Measurements from ENCODE around the gene NGRN.

The NGRN gene, protein sequence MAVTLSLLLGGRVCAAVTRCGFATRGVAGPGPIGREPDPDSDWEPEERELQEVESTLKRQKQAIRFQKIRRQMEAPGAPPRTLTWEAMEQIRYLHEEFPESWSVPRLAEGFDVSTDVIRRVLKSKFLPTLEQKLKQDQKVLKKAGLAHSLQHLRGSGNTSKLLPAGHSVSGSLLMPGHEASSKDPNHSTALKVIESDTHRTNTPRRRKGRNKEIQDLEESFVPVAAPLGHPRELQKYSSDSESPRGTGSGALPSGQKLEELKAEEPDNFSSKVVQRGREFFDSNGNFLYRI

GRCh38 chr15:90265271-90266060 lies at the start of gene NGRN:
Gene NGRN (plus strand): TSS chr15:90265672. CDS start chr15:90265713, 41 bp downstream.
- peak; percentile 57 to 97 (median 89) for DNase-seq

- no peak for DNase-seq
Observed at GRCh38 chr15:90217671-90218394, 47.6 kb upstream of the NGRN start.

DNA sequence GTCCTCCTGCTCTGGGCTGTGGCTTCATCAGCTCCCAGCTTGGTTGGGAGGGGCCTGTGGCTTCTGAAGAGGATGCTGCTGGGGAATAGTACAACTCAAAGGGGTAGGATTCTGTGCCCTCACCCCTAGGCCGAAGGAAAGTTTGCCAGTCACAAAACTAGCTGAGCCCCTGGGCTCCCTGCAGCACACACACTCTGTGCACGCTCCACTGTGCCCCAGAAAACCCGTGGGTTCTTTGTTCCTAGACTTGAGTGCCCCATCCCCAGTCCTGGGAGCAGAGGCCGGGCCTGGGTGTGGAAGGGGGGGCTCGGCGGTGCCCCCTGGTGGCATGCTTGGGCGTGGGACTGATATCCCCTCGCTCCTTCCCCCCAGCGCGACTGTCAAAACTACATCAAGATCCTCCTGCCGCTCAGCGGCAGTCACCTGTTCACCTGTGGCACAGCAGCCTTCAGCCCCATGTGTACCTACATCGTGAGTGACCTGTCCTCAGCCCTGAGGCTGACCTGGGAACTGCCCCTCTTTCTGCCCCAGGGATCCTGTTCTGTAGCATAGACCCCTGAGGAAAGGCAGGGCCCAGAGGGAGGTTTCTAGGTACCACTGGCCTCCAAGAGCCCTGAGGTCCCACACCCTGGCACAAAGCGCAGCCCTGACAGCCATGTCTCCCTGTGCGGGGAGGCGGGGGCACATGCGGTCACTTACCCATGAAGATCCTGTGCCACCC lies 45.9 kb upstream of the NGRN start:
- DNase-seq: peak in 5 of 58 donors; percentile 9 to 35 (median 18)

- peak in 55 of 58 donors; percentile 20 to 86 (median 69) for DNase-seq
Observed at GRCh38 chr15:90221246-90221900, 44.1 kb upstream of the NGRN start.

GRCh38 chr15:90222547-90222946 lies 42.9 kb upstream of the NGRN start:
- no peak for DNase-seq

- DNase-seq: no peak
Observed at GRCh38 chr15:90223441-90224165, 41.9 kb upstream of the NGRN start.

DNA sequence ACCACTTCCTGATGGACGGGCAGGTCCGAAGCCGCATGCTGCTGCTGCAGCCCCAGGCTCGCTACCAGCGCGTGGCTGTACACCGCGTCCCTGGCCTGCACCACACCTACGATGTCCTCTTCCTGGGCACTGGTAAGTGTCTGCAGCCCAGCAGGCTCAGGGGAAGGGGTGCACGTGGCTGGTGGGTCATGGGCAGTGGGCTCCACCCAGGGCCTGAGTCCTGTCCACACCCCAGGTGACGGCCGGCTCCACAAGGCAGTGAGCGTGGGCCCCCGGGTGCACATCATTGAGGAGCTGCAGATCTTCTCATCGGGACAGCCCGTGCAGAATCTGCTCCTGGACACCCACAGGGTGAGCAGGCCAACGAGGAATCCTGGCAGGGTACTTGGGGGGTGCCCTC lies 40.4 kb upstream of the NGRN start:
- no peak for DNase-seq

DNA sequence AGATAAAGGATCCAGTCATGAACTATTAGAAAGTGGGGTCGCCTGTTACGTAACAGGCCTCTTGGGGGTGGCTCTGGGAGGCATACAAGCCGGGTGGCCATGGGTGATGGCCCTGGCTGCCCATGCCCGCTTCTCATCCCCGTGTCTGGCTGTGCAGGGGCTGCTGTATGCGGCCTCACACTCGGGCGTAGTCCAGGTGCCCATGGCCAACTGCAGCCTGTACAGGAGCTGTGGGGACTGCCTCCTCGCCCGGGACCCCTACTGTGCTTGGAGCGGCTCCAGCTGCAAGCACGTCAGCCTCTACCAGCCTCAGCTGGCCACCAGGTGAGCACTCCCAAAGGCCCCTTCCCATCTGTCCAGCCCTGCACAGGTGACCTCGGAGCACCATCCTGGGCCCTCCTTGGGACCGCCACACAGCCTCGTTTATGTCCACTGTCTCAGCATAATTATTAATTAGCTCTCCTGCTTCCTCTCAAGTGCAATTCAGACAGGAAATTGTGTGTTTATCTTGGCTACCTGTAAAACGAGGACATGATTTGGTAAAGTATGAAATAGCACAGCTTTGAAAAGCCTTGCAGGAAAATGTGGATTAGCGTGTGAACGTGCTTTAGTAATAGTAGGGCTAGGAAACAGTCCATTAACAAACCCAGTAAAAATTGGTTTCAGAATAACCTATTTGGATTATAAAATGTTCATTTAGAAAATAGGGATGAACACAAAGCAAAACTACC lies 39.8 kb upstream of the NGRN start:
- DNase-seq: no peak

DNA sequence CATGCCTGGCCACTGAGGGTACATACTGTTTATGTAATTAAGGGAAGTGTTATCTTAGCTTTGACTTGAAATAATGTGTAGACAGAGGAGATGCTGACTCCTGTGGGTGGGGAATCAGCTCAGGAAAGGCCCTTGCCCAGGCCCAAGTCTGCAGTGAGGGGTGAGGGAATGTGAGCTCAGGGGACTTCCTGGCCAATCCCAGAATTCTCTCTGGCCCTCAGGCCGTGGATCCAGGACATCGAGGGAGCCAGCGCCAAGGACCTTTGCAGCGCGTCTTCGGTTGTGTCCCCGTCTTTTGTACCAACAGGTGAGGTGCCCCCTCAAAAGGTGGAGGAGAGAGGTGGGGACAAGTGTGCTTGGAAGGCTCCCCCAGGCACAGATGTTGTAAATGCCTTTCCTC lies 38.1 kb upstream of the NGRN start:
- no peak for DNase-seq

DNA sequence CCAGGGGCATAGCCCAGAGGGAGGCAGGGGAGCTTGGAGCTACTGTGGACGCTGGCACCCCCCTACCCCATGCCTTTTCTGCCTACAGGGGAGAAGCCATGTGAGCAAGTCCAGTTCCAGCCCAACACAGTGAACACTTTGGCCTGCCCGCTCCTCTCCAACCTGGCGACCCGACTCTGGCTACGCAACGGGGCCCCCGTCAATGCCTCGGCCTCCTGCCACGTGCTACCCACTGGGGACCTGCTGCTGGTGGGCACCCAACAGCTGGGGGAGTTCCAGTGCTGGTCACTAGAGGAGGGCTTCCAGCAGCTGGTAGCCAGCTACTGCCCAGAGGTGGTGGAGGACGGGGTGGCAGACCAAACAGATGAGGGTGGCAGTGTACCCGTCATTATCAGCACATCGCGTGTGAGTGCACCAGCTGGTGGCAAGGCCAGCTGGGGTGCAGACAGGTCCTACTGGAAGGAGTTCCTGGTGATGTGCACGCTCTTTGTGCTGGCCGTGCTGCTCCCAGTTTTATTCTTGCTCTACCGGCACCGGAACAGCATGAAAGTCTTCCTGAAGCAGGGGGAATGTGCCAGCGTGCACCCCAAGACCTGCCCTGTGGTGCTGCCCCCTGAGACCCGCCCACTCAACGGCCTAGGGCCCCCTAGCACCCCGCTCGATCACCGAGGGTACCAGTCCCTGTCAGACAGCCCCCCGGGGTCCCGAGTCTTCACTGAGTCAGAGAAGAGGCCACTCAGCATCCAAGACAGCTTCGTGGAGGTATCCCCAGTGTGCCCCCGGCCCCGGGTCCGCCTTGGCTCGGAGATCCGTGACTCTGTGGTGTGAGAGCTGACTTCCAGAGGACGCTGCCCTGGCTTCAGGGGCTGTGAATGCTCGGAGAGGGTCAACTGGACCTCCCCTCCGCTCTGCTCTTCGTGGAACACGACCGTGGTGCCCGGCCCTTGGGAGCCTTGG lies 37.4 kb upstream of the NGRN start:
- DNase-seq: no peak

DNA sequence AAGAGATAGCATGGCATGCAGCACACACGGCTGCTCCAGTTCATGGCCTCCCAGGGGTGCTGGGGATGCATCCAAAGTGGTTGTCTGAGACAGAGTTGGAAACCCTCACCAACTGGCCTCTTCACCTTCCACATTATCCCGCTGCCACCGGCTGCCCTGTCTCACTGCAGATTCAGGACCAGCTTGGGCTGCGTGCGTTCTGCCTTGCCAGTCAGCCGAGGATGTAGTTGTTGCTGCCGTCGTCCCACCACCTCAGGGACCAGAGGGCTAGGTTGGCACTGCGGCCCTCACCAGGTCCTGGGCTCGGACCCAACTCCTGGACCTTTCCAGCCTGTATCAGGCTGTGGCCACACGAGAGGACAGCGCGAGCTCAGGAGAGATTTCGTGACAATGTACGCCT lies 36.5 kb upstream of the NGRN start:
- DNase-seq: no peak

- DNase-seq: peak in 40 of 58 donors; percentile 14 to 82 (median 42)
Observed at GRCh38 chr15:90230071-90230494, 35.4 kb upstream of the NGRN start.

GRCh38 chr15:90230610-90231009 lies 34.9 kb upstream of the NGRN start:
- no peak for DNase-seq

- DNase-seq: peak in 1 of 58 donors; percentile 41
Observed at GRCh38 chr15:90231028-90232017, 34.1 kb upstream of the NGRN start.

DNA sequence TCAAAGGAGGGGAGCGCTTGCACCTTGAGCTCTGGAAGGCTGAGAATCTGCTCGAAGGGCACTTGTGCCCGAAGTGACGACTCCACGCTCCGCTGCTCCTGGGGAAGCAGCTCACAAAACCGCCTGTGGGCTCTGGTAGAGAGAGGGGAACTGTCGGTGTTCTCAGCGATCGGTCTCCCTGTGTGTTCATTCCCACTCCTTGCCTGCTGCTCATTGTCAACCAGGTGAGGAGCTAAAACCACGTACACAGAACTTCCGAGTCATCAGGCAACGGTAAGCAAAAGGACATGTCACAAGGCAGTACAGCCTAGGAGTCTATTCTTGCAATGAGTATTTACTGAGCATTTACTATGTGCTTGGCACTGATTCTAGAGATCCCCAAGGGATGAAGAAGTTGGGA lies 33.3 kb upstream of the NGRN start:
- DNase-seq: no peak

- DNase-seq: no peak
Observed at GRCh38 chr15:90232941-90233386, 32.5 kb upstream of the NGRN start.

Measured in anterior cingulate cortex (tissue), 58 donors.